ENCODE results near the gene CD47. TPM values are rescaled to one million over a fixed set of nuclear protein-coding genes. Genes with fewer than 3 reads are reported as not detected.

CD47 gene
- total and polyA plus RNA-seq, 2 donors from 2014 or later, result 61.7 to 104 TPM

GRCh38 chr3:108006077-108006771 lies 84.6 kb downstream of the CD47 start:
- H3K4me1 ChIP-seq (ENCODE audit: control insufficient read depth in 2 of 3, insufficient read depth in 2 of 3, low read depth in 1 of 3, low read length in 3 of 3), result peaks cover 0 to 4% (median 0%) of the 10 kb centered on the region in 3 donors
- DNase-seq (peak in 2 of 5 donors; percentile 29 to 32), FAIRE-seq (no peak)
- H3K9me3 ChIP-seq (ENCODE audit: control insufficient read depth in 2 of 3, insufficient read depth in 1 of 3, low read length in 3 of 3), result peaks cover 0 to under 1% (median 0%) of the 10 kb centered on the region in 3 donors
- H3K27ac ChIP-seq (ENCODE audit: low read depth in 2 of 2, low read length in 2 of 2), result no peak overlapping the region
- H3K4me3 ChIP-seq (ENCODE audit: low read length in 3 of 3), result no peak overlapping the region
- intact Hi-C loops (cut with DNase I), result no loop called here
- H3K36me3 ChIP-seq (ENCODE audit: control insufficient read depth in 2 of 3, insufficient read depth in 3 of 3, low read length in 3 of 3), result no peaks in the 10 kb centered on the region
- no peak overlapping the region for H3K9ac ChIP-seq (ENCODE audit: low read length in 3 of 3)
- H3K27me3 ChIP-seq (ENCODE audit: control insufficient read depth, insufficient read depth, low read length), result no peaks in the 10 kb centered on the region
- TF ChIP-seq CTCF (IDR thresholded peaks at IDR 0.05; ENCODE audit: borderline replicate concordance, extremely low read depth, insufficient read depth), result no peak

GRCh38 chr3:108004647-108005046 lies 86.2 kb downstream of the CD47 start:
- H3K27ac ChIP-seq (ENCODE audit: low read depth in 2 of 2, low read length in 2 of 2), result no peak overlapping the region
- no peaks in the 10 kb centered on the region for H3K27me3 ChIP-seq (ENCODE audit: control insufficient read depth, insufficient read depth, low read length)
- H3K4me1 ChIP-seq (ENCODE audit: control insufficient read depth in 2 of 3, insufficient read depth in 2 of 3, low read depth in 1 of 3, low read length in 3 of 3), result peaks cover 0 to 4% (median 0%) of the 10 kb centered on the region in 3 donors
- FAIRE-seq (no peak), DNase-seq (no peak)
- TF ChIP-seq CTCF (IDR thresholded peaks at IDR 0.05; ENCODE audit: borderline replicate concordance, extremely low read depth, insufficient read depth), result no peak
- peaks cover 0 to 4% (median 0%) of the 10 kb centered on the region in 3 donors for H3K9me3 ChIP-seq (ENCODE audit: control insufficient read depth in 2 of 3, insufficient read depth in 1 of 3, low read length in 3 of 3)
- no peak overlapping the region for H3K9ac ChIP-seq (ENCODE audit: low read length in 3 of 3)
- intact Hi-C loops (cut with DNase I), result no loop called here
- H3K36me3 ChIP-seq (ENCODE audit: control insufficient read depth in 2 of 3, insufficient read depth in 3 of 3, low read length in 3 of 3), result no peaks in the 10 kb centered on the region
- H3K4me3 ChIP-seq (ENCODE audit: low read length in 3 of 3), result no peak overlapping the region

- H3K27ac ChIP-seq (ENCODE audit: low read depth in 2 of 2, low read length in 2 of 2), result no peak overlapping the region
Observed at GRCh38 chr3:108001457-108001856, 89.4 kb downstream of the CD47 start.

More at GRCh38 chr3:108001457-108001856, 89.4 kb downstream of the CD47 start:
- H3K36me3 ChIP-seq (ENCODE audit: control insufficient read depth in 2 of 3, insufficient read depth in 3 of 3, low read length in 3 of 3), result no peaks in the 10 kb centered on the region
- no peak for TF ChIP-seq CTCF (IDR thresholded peaks at IDR 0.05; ENCODE audit: borderline replicate concordance, extremely low read depth, insufficient read depth)
- no peak overlapping the region for H3K4me3 ChIP-seq (ENCODE audit: low read length in 3 of 3)
- FAIRE-seq, result no peak
- H3K27me3 ChIP-seq (ENCODE audit: control insufficient read depth, insufficient read depth, low read length), result no peaks in the 10 kb centered on the region
- DNase-seq, result no peak
- intact Hi-C loops (cut with DNase I), result no loop called here
- H3K9me3 ChIP-seq (ENCODE audit: control insufficient read depth in 2 of 3, insufficient read depth in 1 of 3, low read length in 3 of 3), result peaks cover 0 to 4% (median 0%) of the 10 kb centered on the region in 3 donors
- peaks cover 0 to 4% (median 0%) of the 10 kb centered on the region in 3 donors for H3K4me1 ChIP-seq (ENCODE audit: control insufficient read depth in 2 of 3, insufficient read depth in 2 of 3, low read depth in 1 of 3, low read length in 3 of 3)
- no peak overlapping the region for H3K9ac ChIP-seq (ENCODE audit: low read length in 3 of 3)

All from kidney (tissue), 14 donors.